ENCODE measurements around the gene FIGN.

Gene FIGN

DNA sequence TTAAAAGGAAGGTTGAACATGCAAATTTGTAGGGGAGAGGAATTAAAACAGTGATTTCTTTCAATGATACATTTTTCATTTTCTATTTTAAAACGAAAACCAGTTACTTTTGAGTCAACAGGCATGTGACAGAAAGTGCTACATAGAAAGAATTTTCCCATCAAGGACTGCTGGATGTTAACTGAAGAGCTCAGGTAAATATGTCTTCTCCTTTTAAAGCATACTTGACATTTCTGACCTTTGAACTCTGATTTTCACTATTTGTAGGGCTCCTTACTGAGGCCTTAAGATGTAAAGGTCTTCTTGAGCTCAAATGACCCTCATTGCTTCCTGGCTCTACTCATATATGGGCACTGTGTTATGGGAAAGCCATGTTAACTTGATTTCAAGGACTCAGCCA lies 32.4 kb downstream of the FIGN start:
- no peak for DNase-seq

DNA sequence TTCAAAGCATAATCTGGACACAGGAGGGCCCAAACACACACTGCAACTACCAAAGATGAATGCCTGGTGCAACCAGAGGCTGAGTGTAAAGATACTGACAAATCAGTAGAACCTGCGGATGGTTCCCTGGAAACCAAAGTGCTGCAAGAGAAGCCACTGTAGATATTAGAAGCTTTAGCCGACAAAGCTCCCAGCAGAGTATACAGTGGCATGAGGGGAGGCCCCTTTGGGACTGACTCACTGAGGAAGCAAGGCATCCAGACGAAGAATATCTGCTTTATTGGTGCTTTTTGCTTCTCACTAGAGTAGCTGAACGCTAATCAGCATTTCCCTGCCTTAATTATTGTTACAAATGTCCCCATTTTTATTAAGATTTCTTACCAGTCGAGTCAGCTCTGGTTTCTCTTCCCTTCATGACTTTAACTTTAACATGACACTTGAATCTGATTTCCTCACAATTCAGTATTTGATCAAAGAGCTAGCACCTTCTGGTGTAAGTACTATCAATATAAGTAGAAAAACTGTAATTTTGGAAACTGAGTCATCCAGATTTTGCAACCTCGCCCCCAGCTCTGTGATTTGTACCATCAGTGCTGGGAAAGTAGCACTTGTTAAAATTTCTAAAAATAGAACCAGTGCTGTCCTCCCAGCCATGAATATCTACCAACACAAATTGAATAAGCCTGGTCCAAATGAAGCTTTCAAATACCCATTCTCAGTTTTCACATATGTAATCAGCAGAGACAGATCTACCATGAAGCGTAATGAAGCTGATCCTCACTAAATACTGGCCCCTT lies 34.2 kb downstream of the FIGN start:
- no peak for DNase-seq

DNA sequence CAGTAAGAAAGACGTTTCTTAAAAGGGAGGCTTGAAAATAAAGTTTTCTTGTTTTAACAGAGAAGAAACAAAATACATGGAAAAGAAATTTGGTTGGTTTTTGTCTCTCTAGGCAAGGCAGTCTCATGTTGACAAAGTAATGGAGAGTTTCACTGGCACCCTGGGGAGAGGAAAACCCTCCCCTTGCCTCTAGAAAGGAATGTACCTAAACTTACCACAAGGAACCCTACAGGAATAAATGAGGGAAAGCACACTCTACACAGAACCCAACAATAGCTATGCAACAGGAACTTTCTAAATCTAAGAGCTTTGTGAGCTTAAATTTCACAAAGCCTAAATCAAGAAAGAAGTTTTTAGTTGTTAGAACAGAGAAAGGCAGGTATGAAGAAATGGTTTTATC lies 37.0 kb downstream of the FIGN start:
- DNase-seq = no peak

DNA sequence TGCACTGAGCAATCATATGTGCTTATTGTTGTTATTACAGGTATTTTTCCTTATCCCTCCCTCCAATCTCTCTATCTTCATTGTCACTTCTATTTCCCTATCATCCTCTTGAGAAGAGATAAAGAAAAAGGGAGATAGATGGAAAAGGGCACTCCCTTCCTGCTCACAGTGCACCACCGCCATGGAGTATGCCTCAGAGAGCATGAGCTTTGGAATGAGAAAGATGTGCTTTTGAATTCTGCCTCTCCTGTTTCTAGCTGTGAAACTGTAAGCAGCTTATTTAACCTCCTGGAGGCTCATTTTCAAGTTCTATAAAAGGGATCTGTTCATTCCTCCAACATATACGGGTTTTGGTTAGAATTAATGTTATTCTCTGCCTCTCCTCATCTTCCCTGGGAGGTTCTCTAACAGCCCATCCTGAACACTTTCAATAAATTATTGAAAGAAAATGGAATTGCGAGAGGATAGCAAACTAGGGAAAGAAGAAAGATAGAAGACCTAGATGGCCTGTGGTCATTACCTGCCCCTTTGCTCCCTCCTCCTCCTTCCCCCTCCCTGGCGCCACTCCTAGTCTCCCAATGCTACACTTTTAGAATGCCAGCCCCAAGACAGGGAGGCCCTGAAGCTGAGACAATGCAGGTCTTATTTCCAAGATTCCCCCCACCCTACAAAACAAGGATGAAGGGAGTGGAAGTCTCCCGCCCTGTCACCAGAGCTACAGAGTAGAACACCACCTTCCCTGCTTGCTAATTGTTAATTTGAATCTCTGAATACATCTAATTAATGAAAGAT lies 37.8 kb downstream of the FIGN start:
- DNase-seq = no peak

DNA sequence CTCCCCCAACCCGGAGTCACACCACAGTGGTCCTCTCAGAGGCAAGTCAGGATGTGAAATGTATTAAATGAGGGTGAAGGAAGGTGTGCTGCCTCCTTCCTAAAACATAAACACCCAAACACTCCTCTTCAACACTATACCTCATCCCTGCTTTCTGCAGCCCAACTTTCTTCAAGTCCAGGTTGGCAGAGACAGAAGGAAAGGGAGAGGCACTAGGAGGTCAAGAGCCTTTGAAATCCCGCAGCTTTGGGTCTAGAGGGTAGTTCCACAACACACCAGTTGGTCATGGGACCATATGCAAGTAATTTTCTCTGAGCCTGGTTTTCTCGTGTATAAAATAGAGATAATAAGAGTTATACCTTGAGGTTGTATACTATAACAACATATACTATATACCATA lies 38.4 kb downstream of the FIGN start:
- DNase-seq = no peak

DNA sequence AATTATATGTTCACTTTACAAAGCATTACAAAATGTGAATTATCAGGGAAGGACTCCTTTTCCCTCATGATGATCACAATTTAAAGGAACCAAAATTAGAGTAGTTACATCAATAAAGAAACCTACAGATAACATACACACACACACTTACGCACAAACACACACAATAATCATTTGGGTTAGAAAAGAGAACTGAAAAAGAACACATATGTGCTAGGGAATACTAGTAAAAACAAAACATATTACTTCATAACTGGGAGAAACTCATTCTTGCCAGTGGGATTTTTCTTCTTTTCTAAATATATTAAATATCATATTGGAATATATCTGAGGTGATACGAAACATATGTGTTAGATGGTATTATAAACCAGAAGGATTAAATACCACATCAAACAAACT lies 42.3 kb downstream of the FIGN start:
- no peak for DNase-seq

DNA sequence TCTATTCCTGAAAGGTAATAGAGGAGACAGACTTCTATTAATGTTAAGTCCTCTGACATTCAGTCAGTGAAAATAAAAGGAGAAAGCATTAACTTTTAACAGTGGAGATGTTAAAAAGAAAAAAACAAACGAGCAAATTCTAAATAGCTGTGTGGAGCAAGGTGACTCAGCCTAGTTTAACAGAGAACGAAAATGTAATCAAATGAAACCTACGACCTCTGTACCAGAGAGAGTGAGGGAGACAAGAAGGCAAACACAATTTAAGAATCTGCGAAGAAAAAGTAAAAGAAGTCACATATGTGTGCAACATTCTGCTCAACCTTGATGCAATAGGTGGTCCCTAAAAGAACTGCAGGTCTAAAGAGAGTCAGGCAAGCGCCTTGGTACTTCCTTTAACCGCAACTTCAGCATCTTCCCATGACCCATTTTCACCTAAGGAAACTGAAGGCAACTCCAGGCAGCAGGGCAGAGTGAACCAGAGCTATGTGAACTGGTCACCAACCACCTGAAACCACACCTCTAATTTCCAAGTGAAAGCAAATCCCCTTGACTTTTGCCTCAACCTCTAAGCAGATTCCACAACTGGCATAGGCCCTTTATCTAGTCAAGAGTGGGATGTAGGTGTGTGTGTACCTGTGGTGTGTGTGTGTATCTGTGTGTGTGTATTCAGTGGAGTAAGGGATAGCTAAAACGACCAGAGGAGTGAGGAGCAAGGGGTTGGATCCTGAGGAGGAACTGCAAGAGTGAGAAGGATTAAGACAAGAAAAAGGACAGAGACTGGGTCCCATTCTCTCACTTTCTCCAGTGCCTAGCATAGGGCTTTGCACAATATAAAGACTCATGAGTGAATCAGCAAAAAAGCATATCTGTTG lies 43.0 kb downstream of the FIGN start:
- no peak for DNase-seq

DNA sequence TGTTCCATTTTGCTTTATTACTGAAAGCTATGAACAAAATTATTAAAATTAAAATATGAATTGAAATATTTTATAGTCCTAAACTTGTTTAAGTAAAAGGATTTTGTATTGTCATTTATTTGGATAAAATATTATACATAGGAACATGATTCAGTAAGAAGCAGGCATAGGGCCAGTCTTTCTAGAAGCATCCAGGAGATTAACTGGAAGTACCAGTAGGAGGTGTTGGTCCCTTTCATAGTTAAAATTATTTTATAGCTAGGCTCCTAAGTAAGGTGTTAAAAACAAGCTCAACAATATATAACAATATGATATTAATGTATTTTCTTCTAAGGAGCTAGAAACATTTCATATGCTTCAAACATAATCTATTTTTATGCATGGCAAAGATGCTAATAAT lies 43.7 kb downstream of the FIGN start:
- DNase-seq = no peak

DNA sequence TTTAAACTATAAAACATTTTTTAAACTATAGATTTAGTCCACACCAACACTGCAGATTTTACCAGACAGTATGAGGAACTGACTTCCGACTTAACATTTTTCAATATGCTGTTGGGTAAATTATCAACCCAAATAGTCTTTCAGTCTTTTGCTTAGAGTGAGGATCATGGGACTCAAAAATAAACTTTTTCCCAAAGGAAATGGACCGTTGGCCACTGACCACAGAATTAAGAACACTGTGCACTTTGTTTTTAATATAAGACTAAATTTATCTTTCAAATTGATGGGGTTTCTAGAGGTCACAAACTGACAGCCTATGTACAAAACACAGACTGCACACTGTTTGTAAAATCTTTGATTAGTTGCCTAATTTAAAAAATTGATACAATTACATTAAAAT lies 44.9 kb downstream of the FIGN start:
- DNase-seq = no peak

DNA sequence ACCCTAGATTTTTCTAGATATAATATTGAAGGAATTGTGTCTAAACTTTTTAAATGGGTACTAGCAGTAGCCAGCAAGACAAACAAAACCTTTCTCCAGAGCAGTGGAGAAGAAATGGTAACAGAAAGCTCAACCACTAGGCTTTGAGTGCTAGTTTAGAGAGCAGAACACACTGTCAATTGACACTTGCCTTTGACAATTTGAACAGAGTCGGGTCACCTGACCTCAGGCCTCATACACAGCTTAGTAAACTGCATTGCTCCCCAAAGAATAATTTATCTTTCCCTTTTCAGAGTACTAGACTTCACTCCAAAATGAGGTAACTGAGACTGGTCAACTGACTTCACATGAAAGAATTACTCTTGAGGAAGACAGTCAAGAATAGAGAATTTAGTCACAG lies 48.6 kb downstream of the FIGN start:
- DNase-seq = no peak

DNA sequence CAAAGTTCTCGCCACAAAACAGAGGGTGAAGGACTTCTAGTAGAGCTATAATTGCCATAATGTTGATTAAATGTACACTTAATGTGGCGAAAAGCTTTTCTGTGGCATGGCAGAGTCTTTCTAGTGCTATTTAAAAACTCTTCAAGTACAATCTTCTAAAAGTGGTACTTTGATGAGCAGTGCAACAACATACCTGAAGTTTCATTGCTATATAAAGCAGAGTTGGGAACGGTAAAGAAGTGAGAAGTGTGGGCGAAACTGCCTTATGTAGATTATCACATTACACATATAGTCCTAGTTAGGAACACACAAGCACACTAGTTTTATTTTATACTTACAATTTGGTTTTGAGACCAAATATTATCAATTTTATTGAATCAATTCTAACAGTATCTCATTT lies 49.5 kb downstream of the FIGN start:
- DNase-seq = no peak

DNA sequence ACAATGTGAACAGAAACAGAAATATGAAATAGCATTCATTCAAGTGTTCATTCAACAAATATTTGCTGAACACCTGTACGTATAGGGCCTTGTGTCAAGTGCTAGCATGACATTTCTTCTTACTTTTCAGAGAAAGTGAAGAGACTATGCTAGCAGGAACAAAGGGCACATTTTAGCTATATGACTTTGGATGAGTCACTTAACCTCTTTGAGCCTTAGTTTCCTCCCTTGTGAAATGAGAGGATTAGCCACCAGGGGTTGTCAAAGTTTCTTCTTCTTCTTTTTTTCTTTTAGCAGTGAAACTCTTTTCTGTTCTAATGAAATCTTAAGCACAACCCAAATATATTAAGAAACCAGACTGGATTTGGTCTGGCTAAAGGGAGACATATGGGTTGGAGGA lies 53.1 kb downstream of the FIGN start:
- DNase-seq = no peak

DNA sequence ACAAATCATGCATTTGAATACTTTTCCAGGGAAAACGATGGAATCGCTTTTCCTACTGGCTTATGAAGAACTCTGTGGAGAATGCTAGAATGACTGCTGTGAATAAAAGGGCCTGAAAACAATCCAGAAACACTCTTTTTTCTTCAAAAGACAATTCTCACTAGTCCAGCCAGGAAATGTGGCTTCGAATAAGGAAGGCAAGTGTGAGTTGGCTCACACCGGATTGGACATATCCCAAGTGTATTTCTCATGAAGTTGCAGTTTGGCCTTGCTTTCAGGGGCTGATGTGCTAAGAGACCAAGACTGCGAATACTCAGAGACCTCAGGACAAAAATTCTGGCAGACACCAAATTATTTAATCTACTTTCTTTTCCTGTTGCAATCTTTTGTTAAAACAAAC lies 54.1 kb downstream of the FIGN start:
- no peak for DNase-seq

DNA sequence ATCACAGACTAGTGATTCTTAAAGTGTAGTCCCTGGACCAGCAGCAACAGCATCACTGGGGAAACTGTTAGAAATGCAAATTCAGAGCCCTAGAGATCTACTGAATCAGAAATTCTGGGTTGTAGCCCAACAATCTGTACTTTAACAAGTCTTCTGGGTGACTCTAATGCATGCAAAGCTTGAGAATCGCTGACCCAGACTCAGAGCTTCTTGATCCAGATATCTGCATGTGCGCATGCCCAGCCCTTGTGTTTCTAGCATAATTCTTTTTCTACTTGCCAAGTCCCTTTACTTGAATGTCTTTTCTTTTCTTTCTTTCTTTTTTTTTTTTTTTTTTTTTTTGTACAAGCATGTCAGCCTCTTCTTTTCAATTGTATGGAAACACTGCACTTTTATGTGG lies 60.4 kb downstream of the FIGN start:
- DNase-seq = no peak

DNA sequence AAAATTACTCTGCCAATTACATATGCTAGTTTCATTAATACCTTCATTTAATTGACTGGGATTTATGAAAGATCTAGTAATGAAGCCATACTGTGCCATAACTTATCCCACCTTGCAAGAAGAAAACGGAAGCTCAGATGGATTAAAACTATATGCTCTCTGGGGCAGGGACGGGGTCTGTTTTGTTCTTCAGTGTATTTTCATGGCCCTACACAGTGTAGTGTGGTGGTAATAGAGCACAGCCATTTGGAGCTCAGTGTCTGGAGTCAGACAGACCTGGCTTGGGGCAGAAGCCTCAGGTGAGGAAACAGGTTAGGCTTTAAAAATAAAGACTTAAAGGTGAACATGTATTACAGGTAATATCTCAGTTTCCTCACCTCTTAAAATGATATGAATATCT lies 62.3 kb downstream of the FIGN start:
- DNase-seq = no peak

DNA sequence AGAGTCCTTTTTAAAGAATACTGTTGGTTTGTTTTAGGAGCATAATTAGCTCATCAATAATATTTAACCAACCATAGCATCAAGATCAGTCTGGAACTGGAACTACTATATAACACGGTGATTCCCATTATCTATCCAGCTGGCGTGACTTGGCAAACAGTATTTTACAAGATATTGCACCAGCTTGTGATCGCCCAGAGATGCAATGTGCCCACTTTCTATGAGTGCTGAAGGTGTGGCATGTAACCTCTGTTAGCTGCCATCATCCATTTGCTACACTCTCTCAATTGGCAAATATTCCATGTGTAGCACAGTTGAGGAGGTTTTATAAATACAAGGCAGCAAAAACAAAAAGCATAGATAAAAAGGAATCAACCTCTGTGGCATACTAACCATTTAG lies 64.9 kb downstream of the FIGN start:
- no peak for DNase-seq

DNA sequence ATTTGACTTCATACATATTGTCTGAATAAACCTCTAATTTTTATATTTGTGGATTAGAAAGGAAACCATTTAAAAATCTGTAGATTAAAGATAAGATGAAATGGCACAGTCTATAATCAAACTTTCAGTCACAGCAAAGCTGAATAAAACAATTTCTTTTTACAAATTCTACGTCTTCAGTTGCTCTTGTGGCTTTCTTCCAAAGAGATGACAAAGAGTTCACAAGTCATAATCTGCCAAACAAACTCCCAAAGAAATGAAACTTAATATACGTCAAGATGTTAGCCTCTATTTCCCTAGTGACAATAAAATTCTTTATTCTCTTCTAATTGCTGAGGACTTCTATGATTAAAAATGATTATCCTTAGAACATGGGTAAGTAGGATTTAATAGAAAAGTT lies 66.3 kb downstream of the FIGN start:
- no peak for DNase-seq

DNA sequence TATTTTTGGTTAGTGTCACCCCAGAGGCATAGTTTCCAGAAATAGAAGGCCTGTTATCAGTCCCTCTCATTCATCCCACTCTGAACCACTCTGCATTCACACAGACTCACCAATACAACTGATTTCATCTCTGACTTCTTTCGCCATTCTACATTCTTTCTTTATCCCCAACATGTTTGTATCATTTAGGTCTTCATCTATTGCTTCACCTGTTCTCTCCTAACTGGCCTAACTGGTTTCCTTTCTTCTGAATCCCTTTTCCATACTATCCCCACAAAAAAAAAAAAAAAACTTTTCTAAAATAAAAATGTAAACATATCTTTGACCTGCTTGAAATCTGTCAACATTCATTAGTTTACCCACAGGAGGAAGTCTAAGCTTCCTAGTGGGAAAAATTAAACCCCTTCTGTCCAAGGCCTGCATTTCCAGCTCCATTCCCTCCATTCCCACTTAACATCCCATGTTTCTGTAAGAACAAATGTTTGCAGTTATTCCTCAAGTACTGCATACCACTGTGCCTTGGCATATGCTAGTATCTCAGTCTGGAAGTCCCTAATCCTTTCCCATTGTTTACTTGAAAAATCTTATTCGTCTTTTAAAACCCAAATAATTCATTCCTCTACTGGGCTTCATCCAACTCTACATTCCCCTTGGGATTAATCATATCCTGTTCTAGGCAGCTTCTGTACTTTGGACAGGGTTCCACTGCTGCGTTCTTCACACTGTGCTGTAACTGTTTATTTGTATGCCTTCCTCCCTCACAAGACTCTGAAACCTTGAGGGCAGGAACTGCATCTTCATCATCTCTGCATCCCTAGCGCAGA lies 68.5 kb downstream of the FIGN start:
- no peak for DNase-seq

DNA sequence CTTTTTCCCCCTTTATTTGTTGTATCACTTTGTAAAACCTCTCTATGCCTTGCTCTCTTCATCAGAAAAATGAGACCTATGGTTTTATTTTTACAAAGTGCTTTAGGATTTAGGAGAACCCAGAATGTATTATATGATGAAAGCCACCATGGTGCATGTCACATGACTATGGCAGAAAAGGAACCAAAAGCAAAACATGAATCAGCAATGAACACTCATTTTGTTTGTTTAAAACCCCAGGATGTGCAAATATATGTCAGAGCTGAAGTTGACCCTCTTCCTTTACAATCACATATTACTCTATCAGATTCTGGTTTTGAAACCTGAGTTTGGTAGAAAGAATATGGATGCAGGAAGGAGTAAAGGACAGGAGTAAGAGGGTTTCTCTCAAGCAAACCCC lies 70.0 kb downstream of the FIGN start:
- DNase-seq = no peak

DNA sequence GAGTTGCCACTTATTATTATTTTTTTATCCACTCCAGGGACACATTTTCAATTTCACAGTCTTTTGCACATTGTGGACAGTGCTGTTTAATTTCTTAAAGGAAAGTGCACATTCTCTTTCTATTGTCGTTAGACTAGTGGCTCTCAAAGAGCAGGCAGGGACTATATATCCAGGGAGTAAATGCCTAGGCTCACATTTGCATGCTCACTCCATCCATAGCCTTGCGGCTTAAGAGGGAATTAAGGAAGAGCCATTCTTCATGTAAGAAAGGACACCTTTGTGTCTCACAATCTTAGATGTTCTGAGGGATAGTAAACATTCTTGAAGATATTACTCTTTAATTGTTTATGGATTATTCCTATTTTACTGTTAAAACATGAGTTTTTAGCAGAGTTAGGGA lies 70.8 kb downstream of the FIGN start:
- DNase-seq = no peak

DNA sequence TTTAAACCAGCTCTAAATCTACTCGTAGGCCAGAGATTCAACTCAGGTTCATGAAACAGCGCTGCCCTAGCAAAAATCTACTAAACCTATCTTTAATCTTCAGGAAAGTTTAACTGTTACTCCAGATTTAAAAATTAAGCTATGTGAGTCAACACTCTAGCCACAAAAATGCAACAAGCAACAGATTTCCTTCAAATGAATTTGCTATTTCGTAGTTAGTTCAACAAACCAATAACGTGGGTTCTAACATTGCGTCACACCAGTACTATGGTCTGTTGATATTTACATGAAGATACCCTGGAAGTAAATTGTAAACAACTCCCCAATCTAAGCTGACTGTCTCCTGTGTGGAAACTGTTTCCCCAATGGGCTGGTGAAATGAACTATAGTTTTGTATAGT lies 71.2 kb downstream of the FIGN start:
- no peak for DNase-seq

DNA sequence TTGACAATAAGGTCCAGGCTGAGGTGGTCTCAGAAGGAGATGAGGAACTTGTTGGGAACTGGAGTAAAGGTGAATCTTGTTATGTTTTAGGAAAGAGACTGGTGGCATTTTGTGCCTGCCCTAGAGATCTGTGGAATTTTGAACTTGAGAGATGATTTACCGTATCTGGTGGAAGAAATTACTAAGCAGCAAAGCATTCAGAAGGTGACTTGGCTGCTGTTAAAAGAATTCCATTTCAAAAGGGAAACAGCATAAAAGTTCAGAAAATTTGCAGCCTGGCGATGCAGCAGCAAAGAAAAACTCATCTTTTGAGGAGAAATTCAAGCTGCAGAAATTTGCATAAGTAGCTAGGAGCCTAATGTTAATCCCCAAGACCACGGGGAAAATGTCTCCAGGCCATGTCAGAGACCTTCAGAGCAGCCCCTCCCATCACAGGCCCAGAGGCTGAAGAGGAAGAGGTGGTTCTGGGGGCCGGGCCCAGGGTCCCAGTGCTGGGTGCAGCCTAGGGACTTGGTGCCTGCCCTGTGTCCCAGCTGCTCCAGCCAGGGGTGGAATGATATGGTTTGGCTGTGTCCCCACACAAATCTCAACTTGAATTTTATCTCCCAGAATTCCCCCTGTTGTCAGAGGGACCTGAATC lies 73.5 kb downstream of the FIGN start:
- DNase-seq = no peak

Data from activated gamma-delta T cell (primary cell).